ENCODE measurements around the gene RSPO4.

The RSPO4 gene

DNA sequence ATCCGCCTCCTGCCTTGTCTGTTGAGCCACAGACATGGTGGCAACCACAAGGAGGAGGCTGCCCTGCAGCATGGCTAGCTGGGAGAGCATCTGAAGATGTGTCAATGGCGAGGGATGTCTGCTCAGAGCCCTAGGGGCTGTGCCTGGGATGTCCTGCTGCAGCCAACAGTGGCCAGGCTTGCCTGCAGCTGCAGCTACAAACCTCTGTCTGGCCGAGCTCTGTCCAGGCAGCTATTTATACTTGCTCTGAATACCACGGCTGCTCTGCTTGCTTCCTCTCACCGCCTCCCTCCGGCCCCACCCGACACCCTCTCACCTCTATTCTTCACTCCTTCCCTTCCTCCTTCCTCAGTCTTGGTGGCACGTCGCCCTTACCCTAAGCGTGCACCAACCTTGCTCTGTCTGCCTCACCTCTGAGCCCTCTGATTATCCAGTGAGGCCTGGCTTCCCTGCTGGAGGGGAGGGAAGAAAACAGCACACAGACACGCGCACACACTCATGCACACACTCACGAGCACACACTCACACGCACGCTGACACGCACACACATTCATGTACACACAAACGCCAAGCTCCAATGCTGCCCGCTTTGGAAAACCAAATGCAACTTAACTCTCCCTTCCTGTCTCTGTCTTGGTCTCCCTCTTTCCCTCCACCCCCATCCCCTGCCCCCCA, 85.8 kb downstream of the RSPO4 start, which contains the start of gene ANGPT4:
TSS of gene ANGPT4 (minus strand) at position 210 of the 675 bp plus-strand sequence. CDS start at position 90, 120 bp downstream.
- Histone ChIP-seq H3K79me2 (ENCODE audit: insufficient read depth, low read length) (no peaks in the 10 kb centered on the region), H4K20me1 (ENCODE audit: insufficient read depth, low read length) (no peaks in the 10 kb centered on the region), H3K27ac (ENCODE audit: low read depth, low read length, poor library complexity, severe bottlenecking) (no peak within 1 kb of the TSS), H3K27me3 (ENCODE audit: insufficient read depth, low read length) (no peaks in the 10 kb centered on the region), H3K9ac (ENCODE audit: low read length) (no peak within 1 kb of the TSS), H3K9me2 (ENCODE audit: low read depth, low read length) (no peaks in the 10 kb centered on the region), H3F3A (ENCODE audit: insufficient read depth, low read length) (no peaks in the 10 kb centered on the region), H3K9me3 (ENCODE audit: low read length) (no peaks in the 10 kb centered on the region), H3K4me3 (ENCODE audit: low read depth, low read length, poor library complexity, severe bottlenecking) (no peak within 1 kb of the TSS), H3K4me2 (ENCODE audit: low read length) (no peak within 1 kb of the TSS), H3K4me1 (ENCODE audit: insufficient read depth, low read length, severe bottlenecking) (no peaks in the 10 kb centered on the region), H3K36me3 (ENCODE audit: insufficient read depth, low read length) (no peaks in the 10 kb centered on the region), H2AFZ (ENCODE audit: low read length) (no peak within 1 kb of the TSS)
- TF ChIP-seq EZH2 (IDR thresholded peaks at IDR 0.05; ENCODE audit: borderline replicate concordance, low read length), result no peak
- TF ChIP-seq, protein P1, sequence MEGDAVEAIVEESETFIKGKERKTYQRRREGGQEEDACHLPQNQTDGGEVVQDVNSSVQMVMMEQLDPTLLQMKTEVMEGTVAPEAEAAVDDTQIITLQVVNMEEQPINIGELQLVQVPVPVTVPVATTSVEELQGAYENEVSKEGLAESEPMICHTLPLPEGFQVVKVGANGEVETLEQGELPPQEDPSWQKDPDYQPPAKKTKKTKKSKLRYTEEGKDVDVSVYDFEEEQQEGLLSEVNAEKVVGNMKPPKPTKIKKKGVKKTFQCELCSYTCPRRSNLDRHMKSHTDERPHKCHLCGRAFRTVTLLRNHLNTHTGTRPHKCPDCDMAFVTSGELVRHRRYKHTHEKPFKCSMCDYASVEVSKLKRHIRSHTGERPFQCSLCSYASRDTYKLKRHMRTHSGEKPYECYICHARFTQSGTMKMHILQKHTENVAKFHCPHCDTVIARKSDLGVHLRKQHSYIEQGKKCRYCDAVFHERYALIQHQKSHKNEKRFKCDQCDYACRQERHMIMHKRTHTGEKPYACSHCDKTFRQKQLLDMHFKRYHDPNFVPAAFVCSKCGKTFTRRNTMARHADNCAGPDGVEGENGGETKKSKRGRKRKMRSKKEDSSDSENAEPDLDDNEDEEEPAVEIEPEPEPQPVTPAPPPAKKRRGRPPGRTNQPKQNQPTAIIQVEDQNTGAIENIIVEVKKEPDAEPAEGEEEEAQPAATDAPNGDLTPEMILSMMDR (IDR thresholded peaks at IDR 0.05; ENCODE audit: low read length), result no peak

DNA sequence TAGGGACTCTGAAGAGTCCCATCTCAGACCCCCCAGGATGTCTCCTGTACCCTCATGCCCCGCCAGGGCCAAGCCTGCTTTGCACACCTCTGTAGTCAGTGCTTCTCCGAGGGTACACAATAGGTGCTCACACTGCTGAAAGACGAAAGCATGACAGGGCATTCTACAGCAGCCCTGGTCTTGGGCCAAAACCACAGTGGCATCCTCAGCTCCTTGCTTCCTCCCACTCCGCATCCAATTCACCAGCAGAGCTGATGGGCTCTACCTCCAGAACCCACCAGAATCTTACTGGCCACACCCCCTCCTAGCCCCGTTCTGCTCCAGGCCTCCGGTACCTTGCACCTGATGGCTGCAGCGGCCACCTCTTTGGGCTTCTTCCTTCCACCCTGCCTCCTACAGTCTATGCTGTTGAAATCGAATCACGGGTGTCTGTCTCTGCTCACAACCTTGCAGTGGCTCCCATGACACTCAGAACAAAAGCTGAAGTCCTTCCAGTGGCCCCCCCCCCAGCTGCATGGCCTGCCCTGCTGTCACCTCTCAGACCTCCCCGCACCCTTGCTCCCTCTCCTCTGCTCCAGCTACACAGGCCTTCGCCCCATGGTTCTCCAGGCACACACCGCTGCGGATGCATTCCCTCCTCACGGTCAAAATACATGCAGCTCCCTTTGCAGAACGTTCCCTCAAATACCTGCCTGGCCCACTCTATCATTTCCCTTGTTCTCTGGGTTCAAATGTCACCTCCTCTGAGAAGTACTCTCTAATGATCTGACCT, 87.2 kb downstream of the RSPO4 start:
- no peak overlapping the region for H3K9ac ChIP-seq (ENCODE audit: low read length)
- TF ChIP-seq, protein P1 (IDR thresholded peaks at IDR 0.05; ENCODE audit: low read length), result no peak
- no peak for TF ChIP-seq EZH2 (IDR thresholded peaks at IDR 0.05; ENCODE audit: borderline replicate concordance, low read length)

DNA sequence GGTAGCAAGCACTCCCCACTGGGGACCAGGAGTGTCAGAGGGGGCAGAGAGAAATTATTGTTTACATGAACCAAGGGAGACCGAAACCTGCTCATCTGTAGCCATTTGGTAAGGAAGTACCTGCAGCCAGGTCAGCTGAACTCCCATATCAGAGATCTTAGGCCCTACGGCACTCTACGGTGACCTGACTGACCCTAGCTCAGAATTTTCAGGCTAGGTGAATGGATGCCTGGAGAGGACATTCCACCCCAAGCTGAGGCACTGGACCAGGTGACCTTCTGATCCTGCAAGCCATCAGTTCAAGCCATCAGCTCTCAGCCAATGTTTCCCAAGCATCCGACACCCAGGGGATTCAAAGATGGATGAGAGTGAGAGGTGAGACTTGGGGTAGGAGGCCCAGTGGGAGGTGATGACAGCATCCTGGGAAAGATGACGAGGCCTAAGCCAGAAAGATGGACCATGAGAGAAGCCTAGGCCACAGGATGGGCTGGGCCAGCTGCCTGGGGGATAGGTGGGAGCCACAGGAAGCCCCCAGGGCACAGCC, 88.7 kb downstream of the RSPO4 start:
- H3K9ac ChIP-seq (ENCODE audit: low read length), result no peak overlapping the region
- H2AFZ ChIP-seq (ENCODE audit: low read length), result no peak overlapping the region
- H3F3A ChIP-seq (ENCODE audit: insufficient read depth, low read length), result no peaks in the 10 kb centered on the region
- no peaks in the 10 kb centered on the region for H3K9me3 ChIP-seq (ENCODE audit: low read length)
- no peaks in the 10 kb centered on the region for H3K36me3 ChIP-seq (ENCODE audit: insufficient read depth, low read length)
- H3K9me2 ChIP-seq (ENCODE audit: low read depth, low read length), result no peaks in the 10 kb centered on the region
- H3K4me1 ChIP-seq (ENCODE audit: insufficient read depth, low read length, severe bottlenecking), result no peaks in the 10 kb centered on the region
- H3K79me2 ChIP-seq (ENCODE audit: insufficient read depth, low read length), result no peaks in the 10 kb centered on the region
- no peaks in the 10 kb centered on the region for H3K27me3 ChIP-seq (ENCODE audit: insufficient read depth, low read length)
- no peak overlapping the region for H3K27ac ChIP-seq (ENCODE audit: low read depth, low read length, poor library complexity, severe bottlenecking)
- no peak for TF ChIP-seq EZH2 (IDR thresholded peaks at IDR 0.05; ENCODE audit: borderline replicate concordance, low read length)
- TF ChIP-seq, protein P1 (IDR thresholded peaks at IDR 0.05; ENCODE audit: low read length), result no peak
- H3K4me2 ChIP-seq (ENCODE audit: low read length), result no peak overlapping the region
- no peaks in the 10 kb centered on the region for H4K20me1 ChIP-seq (ENCODE audit: insufficient read depth, low read length)
- no peak overlapping the region for H3K4me3 ChIP-seq (ENCODE audit: low read depth, low read length, poor library complexity, severe bottlenecking)

More for the DNA sequence above, 87.2 kb downstream of the RSPO4 start:
- no peaks in the 10 kb centered on the region for H3K4me1 ChIP-seq (ENCODE audit: insufficient read depth, low read length, severe bottlenecking)
- H4K20me1 ChIP-seq (ENCODE audit: insufficient read depth, low read length), result no peaks in the 10 kb centered on the region
- no peaks in the 10 kb centered on the region for H3K27me3 ChIP-seq (ENCODE audit: insufficient read depth, low read length)
- H3K9me2 ChIP-seq (ENCODE audit: low read depth, low read length), result no peaks in the 10 kb centered on the region
- H2AFZ ChIP-seq (ENCODE audit: low read length), result no peak overlapping the region
- H3K4me2 ChIP-seq (ENCODE audit: low read length), result no peak overlapping the region
- no peak overlapping the region for H3K4me3 ChIP-seq (ENCODE audit: low read depth, low read length, poor library complexity, severe bottlenecking)
- H3K79me2 ChIP-seq (ENCODE audit: insufficient read depth, low read length), result no peaks in the 10 kb centered on the region
- no peak overlapping the region for H3K27ac ChIP-seq (ENCODE audit: low read depth, low read length, poor library complexity, severe bottlenecking)
- H3K9me3 ChIP-seq (ENCODE audit: low read length), result no peaks in the 10 kb centered on the region
- no peaks in the 10 kb centered on the region for H3K36me3 ChIP-seq (ENCODE audit: insufficient read depth, low read length)
- no peaks in the 10 kb centered on the region for H3F3A ChIP-seq (ENCODE audit: insufficient read depth, low read length)

Data from OCI-LY1 (cell line).